LHCN-M2 (cell line): ENCODE results near the gene GAL. TPM values are rescaled to one million over a fixed set of nuclear protein-coding genes. Genes with fewer than 3 reads are reported as not detected.

Experiments used
- DNase-seq: peaks from one replicate; pipeline ENCODE4 v3.0.0-alpha.2; 2012; ENCODE audit warnings: low read depth
- total RNA-seq: library from RNA; depleted of rRNA; stranded (reverse); fragments of >200 nt; gene quantifications from 2 replicates; pipeline ENCODE4 v1.2.3, GENCODE V29; 2014

GAL gene
- total RNA-seq, 1 experiment from 2014 or later = not detected

GRCh38 chr11:68680541-68681231, 3.7 kb upstream of the GAL start:
- DNase-seq = no peak

- DNase-seq = no peak
Observed at GRCh38 chr11:68682531-68682961, 1.8 kb upstream of the GAL start.

GRCh38 chr11:68683121-68683520, 1.2 kb upstream of the GAL start:
- DNase-seq = no peak

GRCh38 chr11:68683536-68684384, 584 bp upstream of the GAL start:
- no peak for DNase-seq

- no peak for DNase-seq
Observed at GRCh38 chr11:68685656-68686380, 1.5 kb downstream of the GAL start.

- no peak for DNase-seq
Observed at GRCh38 chr11:68686486-68686885, 2.1 kb downstream of the GAL start.

GRCh38 chr11:68687311-68687710, 3.0 kb downstream of the GAL start:
- DNase-seq = no peak

- DNase-seq = no peak
Observed at GRCh38 chr11:68687986-68688385, 3.6 kb downstream of the GAL start.

GRCh38 chr11:68688881-68689280, 4.5 kb downstream of the GAL start:
- no peak for DNase-seq

- no peak for DNase-seq
Observed at GRCh38 chr11:68689737-68690625, 5.6 kb downstream of the GAL start.

- DNase-seq = peak; percentile 5
Observed at GRCh38 chr11:68690671-68691401, 6.5 kb downstream of the GAL start.

- no peak for DNase-seq
Observed at GRCh38 chr11:68691402-68691784, 7.0 kb downstream of the GAL start.

- no peak for DNase-seq
Observed at GRCh38 chr11:68692115-68692514, 7.8 kb downstream of the GAL start.

GRCh38 chr11:68692871-68693483, 8.6 kb downstream of the GAL start:
- DNase-seq = no peak

GRCh38 chr11:68693484-68693882, 9.1 kb downstream of the GAL start:
- DNase-seq = no peak

- DNase-seq = no peak
Observed at GRCh38 chr11:68694431-68695297, 10.3 kb downstream of the GAL start.

- no peak for DNase-seq
Observed at GRCh38 chr11:68695531-68695930, 11.2 kb downstream of the GAL start.

GRCh38 chr11:68698993-68699392, 14.6 kb downstream of the GAL start:
- no peak for DNase-seq

GRCh38 chr11:68704887-68705286, 20.5 kb downstream of the GAL start:
- no peak for DNase-seq
